NCI-H1694 (cell line): ENCODE measurements around the gene PPP1R12C.
"Not testable (repeated sequence)": the region's sequence is repeated elsewhere in the genome, so short reads cannot be mapped to it uniquely, and the experiment has no call there.

Experiments used
- DNase-seq: peaks from one replicate; lab custom pipeline; 2025; lab: John Stamatoyannopoulos, UW

Gene PPP1R12C

DNA sequence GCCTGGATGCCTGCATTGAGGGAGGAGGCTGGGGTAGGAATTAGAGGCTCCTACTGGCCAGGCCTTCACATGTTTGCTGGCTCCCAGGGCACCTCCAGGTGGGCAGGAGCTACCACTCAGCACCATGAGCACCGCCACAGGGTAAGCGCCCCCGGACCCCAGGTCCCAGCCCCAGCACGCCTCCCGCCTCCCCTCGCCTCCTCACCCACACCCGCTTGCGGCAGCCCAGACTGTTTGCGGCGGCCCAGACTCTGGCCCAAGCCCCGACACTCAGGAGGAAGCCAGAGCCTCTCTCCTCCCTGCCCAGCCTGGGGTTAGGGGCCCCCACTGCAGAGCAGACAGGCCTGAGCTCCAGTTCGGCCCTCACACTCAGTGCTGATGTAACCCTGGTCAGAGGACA is 41.1 kb downstream of the PPP1R12C start:
- no peak for DNase-seq

DNA sequence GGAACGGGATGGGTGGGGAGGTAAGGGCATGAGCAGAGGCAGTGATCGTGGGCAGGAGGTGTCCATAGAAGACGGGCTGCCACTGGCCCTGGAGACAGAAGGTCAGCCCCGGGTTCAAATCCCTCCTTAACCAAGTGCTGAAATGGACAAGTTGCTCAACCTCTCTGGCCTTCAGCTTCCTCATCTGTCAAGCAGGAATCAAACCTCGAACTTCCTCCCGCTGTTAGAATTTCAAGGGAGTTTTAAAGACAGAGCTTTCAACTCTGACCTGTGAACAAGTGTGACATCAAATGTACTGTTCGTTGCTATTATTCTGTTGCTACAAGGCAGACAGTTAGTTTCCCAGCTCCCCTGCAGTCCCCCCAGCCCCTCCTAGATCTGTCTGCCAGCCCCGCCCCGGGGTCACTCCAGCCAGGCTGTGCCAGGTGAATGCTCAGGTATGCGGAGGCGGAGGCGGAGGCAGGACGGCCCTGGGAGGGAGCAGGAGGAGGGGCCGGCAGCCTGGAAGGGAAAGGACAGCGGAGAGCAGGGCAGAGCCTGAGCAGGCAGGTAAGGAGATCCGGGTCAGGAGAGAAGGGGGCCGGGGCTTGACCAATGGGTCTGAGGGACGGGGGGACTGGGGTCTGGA is 42.0 kb downstream of the PPP1R12C start, which contains the start of gene EPS8L1:
Gene EPS8L1, plus strand, starts transcription at position 499 of the 628 bp plus-strand sequence. CDS start 576 bp downstream, outside the sequence.
- no peak for DNase-seq

DNA sequence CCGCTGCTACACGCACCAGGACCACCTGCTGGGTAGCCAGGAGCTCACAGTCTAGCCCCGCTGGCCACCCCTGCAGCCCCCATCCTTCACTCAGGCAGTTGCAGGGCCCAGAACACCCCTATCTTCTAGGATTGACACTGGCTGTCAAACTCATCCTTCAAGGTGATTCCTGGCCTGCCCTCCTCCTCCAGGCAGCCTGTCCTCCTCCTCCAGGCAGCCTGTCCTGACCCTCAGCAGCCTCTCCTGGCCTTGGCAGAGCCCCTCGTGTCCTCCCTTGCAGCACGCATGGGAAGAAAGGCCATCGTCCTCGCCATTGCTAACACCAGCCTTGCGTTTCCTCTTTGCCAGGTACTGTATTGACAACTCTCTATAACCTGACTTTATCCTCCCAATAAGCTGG is 45.5 kb downstream of the PPP1R12C start:
- DNase-seq: no peak

DNA sequence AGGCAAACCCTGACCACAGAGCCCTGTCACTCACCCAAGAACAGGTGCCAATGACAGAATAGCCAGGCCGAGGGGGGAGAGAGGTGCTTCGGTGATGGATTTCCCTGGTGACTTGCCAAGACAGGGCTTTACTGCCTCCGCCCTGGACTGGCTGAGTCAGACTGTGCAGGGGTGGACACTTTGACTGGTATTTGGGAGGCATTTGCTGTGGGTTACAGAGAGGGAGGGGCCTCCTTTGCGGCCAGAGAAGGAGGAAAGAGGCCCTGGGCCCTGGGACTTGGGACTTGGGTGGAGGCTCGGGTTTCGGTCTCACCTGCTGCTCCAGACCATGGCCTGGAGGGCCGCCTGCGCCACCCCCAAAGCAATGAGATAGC is 46.3 kb downstream of the PPP1R12C start:
- DNase-seq: no peak

DNA sequence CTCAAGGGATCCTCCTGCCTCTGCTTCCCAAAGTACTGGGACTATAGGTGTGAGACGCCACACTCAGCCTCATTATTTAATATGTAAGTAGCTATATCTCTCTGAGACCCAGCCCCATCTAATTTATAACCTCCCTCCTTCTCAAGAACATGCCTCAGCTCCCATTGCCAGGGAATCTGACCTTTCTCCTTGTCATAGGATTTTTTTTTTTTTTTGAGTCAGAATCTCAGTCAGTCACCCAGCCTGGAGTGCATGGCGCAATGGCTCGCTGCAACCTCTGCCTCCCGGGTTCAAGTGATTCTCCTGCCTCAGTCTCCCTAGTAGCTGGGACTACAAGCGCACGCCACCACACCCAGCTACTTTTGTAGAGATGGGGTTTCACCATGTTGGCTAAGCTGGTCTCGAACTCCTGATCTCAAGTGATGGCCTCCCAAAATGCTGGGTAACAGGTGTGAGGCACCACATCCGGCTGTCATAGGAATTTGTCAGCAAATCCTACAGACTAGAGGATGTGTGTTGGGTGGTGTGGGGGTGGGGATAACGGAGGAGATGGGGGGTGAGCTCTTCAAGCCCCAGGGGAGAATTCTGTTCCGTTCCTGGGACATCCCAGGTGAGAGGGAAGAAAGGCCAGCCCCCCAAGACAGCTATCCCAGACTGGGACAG is 46.8 kb downstream of the PPP1R12C start:
- DNase-seq: no peak

DNA sequence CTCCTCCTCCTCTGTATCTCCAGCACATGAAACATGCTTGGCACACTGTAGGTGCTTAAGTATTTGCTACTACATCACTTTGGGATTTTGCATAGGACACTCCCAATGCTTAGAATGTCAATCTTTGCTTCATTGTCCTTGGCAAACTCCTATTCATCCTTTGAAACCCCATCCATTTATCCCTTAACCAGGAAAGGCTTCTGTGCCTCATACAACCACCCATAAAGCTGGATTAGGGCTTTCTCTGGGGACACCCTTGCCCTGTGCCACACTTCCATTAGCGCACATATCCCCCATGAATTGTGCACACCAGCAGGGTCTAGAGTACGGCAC is 47.6 kb downstream of the PPP1R12C start:
- DNase-seq: no peak

DNA sequence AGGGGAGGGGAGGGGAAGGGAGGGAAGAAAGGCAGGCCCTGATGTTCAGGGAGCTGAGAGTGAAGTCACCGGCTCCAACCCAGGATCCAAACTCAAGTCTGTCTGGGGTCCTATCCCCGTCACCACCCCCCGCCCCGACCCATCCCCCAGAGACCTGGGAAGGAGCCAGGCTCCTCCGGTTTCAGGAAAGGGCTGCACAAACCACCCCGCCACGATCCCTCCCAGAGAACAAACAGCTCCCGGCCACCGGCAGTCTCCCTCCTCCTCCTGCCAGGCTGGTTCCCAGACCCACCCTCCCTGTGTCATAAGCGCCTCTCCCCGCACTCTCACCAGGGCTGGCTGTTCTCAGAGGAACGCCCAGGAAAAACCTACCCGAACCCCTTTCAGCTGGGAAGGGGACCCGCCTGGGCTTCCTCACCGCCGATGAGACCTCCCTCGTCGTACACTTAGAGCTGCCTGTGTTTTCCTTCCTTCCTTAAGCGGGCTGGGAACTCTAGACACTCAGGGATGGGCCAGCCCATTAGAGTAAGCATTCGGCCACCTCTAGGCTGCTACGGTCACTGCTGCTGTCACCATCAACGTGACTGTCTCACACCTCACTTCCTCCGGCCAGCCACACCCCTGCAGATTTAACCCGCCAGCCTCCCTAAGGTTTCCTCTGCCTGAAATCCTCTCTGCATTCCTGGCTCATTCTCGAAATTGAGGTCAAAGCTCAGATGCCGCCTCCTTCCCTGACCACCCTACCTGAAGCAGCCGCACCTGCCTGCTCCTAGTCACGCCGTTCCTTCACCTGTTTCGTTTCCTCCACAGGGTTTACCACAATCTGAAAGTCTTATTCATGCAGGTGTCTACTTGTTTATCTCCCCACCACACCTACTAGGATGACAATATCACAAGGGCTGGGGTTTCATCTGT is 48.2 kb downstream of the PPP1R12C start:
- DNase-seq: no peak

DNA sequence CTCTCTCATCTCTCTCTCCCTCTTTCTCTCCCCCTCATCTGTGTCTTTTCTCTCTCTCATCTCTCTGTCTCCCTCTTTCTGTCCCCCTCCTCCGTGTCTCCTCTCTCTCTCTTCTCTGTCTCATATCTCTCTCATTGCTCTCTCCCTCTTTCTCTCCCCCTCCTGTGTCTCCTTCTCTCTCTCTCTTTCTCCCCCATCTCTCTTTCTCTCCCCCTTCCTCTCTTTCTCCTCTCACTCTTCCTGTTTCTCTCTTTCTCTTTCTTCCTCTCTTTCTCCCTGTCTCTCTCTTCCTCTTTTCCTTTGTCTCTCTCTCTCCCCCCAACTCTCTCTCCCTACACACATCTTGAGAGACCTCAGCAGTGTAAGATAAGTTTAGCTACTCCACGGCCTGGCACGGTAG is 49.6 kb downstream of the PPP1R12C start:
- DNase-seq: no peak

DNA sequence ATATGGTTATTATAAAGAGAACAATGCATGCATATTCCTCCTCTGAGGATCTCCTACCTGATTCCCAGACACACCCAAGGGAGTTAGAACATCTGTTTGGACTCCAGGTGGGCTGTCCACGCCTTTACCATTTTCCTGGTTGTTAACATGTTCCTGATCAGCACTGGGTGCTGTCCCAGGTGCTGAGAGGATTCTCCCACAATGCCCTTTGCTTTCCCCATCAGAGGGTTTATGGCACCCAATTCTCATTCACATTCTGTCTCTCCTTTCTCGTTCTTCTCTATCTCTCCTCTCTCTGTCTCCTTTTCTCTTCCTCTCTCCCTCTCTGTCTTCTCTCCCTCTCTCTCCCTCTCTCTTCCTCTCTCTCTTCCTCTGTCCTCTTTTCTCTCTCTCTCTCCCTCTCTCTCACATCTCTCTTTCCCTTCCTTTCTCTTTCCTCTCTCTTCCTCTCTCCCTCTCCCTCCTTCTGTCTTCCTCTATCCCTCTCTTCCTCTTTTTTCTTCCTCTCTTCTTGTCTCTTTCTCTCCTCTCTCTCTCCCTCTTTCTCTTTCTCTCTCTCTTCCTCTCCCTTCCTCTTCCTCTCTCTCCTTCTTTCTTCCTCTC is 51.2 kb downstream of the PPP1R12C start:
- DNase-seq: no peak

DNA sequence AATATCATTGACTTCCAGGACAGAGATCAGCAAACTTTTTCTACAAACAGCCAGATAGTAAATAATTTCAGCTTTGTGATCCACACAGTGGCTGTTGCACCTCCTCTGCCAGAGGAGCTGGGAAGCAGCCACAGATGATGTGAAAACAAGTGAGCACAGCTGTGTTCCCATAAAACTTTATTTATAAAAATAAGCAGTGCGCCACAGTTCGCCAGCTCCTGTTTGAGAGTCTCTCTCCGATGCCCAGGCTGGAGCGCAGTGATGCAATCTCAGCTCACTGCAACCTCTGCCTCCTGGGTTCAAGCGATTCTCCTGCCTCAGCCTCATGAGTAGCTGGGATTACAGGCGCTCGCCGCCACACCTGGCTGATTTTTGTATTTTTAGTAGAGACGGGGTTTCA is 51.9 kb downstream of the PPP1R12C start:
- not testable (repeated sequence) for DNase-seq

DNA sequence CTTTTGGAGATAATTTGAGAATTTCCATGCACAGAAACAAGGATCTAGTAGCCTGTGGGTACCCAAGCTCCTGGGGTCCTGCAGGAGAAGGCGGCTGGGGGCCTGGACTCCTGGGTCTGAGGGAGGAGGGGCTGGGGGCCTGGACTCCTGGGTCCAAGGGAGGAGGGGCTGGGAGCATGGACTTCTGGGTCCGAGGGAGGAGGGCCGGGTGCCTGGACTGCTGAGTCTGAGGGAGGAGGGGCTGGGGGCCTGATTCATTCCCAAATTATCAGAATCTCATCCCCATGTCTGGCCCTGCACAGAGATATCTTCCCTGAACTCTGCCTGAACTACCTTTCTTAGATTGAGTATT is 54.0 kb downstream of the PPP1R12C start:
- DNase-seq: no peak

DNA sequence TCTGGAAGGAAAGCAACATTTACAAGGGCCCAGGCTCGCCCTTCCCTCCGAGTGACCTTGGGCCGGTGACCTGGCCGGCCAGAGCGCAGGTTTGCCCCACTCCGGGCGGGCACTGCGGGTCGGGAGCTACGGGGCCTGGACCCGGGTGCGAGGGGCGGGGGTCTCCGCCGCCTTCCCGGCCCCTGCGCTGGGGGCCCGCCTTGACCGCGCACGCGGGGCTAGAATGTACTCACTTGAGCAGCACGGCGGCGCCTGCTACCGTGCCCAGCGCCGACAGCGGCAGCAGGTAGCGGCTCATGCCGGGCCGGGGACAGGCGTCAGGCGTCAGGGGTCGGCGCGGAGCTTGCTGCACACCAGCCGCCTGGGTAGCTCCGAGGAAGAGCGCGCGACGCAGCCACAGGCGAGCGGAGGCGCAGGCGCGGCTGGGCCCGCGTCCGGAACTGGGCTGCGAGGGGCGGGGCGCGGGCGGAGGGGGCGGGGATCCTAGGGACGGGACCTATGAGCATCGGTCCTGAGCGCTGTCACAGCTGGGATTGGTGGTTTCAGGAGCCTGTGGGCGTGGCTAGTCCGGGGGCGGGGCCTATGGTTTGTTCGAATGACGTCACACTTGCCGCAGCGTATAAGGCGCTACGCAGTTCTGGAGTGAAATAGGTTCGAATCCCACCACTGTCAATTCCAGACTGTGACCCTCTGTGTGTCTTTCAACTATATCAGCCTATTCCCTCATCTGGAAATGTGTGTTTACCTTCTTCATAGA is 54.5 kb downstream of the PPP1R12C start, which contains the start of gene RDH13:
Gene RDH13, minus strand, starts transcription at position 414 of the 757 bp plus-strand sequence. Its CDS starts 116 bp downstream, at position 298.
- peak; percentile 94 for DNase-seq

DNA sequence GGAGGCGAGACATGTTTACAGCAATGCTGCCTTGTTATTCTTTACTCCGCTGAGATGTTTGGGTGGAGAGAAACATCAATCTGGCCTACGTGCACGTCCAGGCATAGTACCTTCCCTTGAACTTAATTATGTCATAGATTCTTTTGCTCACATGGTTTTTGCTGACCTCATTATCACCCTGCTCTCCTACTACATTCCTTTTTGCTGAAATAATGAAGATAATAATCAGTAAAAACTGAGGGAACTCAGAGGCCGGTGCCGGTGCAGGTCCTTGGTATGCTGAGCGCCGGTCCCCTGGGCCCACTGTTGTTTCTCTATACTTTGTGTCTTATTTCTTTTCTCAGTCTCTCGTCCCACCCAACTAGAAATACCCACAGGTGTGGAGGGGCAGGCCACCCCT is 57.1 kb downstream of the PPP1R12C start:
- not testable (repeated sequence) for DNase-seq

DNA sequence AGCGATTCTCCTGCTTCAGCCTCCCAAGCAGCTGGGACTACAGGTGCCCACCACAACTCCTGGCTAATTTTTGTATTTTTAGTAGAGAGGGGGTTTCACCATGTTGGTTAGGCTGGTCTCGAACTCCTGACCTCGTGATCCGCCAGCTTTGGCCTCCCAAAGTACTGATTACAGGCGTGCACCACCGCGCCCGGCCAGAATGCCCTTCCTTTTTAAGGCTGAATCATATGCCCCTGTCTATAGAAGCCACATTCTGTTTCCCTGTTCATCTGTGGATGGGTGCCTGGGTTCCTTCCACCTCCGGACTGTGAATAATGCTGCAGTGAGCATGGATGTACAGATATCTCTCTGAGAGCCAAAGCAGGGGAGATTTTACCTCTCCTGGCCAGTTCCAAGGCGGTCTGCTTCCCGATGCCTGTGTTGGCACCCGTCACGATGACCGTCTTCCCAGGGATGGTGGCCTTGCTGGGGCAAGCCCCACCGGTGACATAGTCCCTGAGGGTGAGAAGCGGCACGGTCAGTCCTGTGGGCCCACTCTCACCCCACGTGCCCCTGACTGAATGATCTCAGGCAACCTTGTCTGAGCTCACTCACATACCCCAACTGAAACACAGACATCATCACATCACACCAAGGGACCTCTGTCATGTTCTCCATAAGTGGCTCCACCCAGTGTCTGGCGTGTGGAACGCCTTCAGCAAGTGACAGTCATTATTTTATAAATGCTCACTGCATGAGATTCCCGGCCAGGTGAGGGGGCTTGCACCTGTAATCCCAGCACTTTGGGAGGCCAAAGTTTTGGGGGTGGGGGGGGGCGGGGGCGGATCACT is 58.4 kb downstream of the PPP1R12C start:
- DNase-seq: no peak

DNA sequence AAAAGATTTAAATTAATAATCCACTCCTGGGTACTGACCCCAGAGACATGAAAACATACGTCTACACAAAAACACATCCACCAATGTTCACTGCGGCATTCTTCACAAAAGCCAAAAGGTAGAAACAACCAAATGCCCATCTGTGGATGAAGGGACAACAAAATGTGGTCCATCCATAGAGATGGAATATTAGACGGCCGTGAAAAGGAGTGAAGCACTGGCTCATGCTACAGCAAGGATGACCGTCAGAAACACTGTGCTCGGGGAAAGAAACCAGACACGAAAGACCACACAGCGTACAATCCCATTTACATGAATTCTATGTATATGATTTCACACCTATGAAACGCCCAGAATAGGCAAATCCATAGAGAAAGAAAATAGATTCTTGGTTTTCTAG is 60.6 kb downstream of the PPP1R12C start:
- no peak for DNase-seq

DNA sequence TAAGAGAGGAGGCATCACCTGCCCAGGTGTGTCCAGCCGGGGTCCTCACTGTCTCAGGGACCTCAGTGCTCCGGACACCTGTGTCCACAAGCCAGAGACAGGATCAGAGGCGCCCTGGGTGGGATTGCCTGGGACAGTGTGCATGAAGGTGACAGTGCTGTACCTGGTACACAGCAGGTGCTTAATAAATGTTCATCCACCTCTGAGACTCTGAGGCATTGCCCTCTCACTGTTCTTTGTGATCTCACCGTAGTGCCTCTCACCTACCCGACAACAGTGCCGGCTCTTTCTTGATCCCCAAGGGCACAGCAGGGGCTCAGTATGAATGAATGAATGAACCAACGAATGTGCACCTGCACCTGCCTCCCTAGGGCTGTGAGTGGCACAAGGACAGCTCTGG is 63.7 kb downstream of the PPP1R12C start:
- DNase-seq: no peak

DNA sequence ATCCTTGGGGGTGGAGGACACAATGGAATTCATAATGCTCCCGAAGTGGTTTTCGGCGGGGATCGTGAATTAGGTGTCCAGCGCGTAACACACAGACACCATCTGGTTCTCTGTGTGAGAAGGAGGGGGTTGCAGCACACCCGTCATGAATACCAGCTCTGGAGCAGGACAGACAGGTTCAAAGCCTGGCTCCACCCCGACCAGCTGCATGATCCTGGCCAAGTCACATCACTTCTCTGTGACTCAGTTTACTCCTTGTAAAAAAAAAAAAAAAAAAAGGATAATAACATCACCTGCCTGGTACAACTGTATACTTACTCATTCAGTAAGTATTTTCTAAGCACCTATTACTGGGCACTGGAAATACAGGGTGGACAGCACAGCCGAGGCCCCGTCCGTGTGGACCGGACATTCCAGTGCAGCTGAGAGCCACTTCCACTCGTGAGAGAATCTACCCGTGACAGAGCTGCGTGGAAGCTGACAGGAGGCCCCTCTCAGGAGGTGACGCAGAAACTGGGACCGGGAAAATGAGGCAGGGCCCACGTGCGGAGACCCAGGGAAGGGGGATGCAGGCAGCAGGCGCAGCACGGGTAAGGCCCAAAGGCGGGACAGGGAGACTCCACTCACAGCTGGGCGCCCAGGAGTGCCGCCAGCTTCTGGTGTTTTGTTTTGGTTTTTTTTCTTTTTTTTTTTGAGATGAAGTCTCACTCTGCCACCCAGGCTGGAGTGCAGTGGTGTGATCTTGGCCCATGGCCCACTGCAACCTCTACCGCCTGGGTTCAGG is 66.5 kb downstream of the PPP1R12C start:
- no peak for DNase-seq

DNA sequence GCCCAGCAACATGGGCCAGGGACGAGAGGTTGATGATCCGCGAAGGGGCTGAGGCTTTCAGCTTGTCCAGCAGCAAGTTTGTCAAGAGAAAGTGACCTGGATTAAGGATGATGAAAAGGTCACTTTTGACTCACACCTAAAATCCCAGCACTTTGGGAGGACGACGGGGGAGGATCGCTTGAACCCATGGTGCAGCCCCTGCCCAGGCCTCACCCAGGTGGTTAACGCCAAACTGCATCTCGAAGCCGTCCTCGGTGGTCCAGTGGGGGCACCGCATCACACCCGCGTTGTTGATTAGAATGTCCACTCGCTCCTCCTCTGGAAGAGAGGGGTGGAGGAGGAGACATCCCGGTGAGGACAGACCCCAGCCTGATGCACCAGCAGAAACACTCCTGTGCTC is 69.0 kb downstream of the PPP1R12C start:
- no peak for DNase-seq

DNA sequence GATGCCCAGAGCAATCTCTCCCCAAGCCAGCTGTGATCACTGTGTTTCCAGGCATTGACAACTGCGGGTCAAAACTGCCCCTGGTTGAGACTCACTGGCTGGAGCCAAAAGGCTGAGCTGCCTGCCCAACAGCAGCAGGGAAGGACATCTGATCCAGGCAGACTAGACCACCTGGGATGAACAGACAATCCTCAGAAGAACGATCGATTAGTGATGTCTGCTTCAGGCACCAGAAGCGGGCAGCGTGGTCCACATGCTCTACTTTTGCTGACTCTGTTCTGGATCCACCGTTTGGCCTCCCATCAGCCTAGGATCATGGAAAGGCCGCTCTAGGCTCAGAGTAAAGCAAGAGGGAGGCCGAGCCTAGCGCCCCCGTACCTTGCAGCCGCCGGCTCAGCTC is 69.5 kb downstream of the PPP1R12C start:
- no peak for DNase-seq

DNA sequence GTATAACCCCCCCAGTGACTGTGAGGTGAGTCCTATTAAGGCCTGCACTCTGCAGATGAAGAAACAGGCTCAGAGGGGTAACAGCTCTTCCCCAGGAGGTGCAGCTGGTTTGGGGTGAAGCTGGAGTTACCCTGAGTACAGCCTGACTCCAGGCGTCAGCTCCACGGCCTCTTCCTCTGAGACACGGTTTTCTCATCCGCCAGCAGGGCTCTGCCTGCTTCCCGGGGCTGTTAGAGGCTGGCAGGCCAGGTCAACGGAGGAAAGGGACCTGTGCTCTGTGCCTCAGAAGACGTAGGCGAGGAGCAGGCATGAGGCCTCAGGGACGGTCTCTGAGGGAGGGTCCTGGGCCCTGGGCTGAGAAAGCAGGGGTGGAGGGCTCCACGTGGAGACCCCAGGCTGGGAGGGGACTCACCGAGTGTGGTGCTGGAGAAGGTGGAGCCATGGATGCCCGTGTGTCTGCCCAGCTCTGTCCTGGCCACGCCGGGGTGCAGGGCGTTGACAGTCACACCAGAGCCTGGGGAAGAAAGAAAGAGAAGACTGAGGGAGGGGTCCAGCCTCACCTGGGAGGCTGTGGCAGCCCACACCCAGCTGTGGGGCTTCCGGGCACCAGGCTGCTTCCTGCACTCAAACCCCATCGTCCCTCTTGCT is 70.3 kb downstream of the PPP1R12C start:
- no peak for DNase-seq
